ENCODE results near the gene ZNF410.

DNA sequence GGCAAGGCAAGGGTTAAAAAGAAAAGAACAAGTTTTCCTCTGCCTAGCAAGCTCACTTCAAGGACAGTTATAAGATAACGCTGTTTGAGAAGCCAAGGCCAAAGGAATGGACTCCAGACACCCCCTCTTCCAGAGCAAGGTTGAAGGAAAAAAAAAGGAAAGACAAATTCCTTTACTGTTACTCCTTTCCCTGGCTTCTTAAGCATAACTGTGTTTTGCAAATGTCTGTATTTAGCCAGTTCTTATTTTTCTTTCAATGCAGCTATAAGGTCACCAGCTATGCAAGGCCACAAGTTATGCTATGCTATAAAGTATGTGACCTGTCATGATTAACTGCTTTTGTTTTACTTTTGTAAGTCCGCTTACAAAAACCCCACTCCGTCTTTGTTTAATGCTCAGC, 26.6 kb downstream of the ZNF410 start:
- TF ChIP-seq, protein P1, sequence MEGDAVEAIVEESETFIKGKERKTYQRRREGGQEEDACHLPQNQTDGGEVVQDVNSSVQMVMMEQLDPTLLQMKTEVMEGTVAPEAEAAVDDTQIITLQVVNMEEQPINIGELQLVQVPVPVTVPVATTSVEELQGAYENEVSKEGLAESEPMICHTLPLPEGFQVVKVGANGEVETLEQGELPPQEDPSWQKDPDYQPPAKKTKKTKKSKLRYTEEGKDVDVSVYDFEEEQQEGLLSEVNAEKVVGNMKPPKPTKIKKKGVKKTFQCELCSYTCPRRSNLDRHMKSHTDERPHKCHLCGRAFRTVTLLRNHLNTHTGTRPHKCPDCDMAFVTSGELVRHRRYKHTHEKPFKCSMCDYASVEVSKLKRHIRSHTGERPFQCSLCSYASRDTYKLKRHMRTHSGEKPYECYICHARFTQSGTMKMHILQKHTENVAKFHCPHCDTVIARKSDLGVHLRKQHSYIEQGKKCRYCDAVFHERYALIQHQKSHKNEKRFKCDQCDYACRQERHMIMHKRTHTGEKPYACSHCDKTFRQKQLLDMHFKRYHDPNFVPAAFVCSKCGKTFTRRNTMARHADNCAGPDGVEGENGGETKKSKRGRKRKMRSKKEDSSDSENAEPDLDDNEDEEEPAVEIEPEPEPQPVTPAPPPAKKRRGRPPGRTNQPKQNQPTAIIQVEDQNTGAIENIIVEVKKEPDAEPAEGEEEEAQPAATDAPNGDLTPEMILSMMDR (IDR thresholded peaks at IDR 0.05) = no peak
- no peak for TF ChIP-seq POLR2AphosphoS5 (IDR thresholded peaks at IDR 0.05)
- TF ChIP-seq POLR2A (IDR thresholded peaks at IDR 0.05) = no peak
